C1 segment of cervical spinal cord (tissue), 14 donors: ENCODE data around the gene JAKMIP2.
"Not testable (repeated sequence)": the region's sequence is repeated elsewhere in the genome, so short reads cannot be mapped to it uniquely, and the experiment has no call there.

ENCODE experiments used
- DNase-seq, 14 donors: peaks; one replicate each; lab custom pipeline; 2025; lab: John Stamatoyannopoulos, UW

Gene JAKMIP2

GRCh38 chr5:147560718-147561331, 221.7 kb downstream of the JAKMIP2 start:
- no peak for DNase-seq

DNA sequence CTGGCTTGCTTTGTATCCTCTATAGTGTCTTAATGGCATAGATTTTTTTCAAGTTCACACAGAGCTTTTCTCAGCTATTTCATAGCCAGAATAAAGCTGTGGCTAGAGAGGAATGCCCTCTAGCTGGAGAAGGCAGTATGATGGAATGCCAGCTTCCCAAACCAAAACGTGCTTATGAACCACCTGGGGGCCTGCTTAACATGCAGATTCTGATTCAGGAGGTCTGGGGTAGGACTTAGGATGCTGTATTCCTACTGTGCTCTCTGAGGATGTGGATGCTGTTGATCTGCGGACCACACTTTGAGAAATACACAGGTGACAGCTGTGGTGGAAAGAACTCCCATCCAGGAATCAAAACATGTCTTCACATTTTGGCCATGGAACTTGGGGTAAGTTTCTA, 222.8 kb downstream of the JAKMIP2 start:
- no peak for DNase-seq

DNA sequence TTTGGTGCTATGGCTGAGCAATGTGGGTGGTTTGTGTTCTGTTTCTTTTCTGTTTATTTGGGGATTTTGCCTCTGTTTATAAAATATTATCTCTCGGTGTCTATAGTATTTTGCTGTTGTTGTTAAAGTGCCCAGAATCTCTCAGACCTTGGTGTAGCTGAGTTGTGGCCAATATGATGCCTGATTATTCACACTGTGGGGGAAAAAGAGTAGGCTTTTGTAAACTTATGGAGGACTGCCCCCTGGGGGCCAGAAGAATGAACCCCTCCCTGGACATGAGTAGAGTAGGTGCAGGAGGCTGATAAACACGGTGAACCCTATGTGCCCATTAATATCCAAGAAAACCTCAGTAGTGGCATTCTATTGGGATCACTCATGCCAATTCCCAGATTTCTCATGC, 223.7 kb downstream of the JAKMIP2 start:
- DNase-seq = peak in 3 of 14 donors; percentile 3 to 11 (median 8)

DNA sequence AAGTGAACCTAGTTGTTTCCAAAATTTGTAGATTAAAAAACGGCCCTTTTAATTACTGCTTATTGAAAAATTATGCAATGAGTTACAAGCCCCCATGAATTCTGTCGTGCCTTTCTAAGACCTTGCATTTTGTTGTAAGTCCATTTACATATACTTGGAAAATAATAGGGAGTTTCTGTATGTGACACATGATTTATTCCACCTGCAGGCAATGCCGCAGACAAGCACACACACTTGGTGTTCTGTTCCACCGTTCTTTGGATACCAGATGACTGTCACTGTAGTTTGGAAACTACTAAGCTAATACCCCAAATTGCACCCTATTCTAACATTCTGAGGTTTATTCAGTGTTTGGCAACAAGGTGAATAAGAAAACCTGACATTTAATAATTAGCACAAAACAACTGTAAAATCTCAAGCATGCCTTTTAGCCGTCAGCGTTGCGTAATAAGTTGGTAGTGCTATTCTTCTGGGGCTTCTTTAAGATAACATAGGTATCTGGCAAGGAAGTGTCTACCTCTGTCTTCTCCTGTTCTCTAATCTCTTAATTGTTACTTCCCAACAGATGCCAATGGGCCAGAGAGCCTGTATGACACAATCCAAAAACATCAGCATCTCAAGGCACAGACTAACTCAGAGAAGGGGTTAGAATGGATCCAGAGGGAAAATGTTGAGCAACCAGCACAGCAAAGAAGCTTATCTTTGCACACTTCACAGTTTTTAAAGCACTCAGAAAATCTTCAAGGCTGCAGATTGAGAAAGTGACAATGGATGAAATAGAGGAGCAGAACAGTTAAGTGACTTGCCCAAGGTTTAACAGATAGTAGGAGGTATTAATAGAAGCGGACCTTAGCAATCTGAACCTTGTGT, 224.4 kb downstream of the JAKMIP2 start:
- DNase-seq = no peak

DNA sequence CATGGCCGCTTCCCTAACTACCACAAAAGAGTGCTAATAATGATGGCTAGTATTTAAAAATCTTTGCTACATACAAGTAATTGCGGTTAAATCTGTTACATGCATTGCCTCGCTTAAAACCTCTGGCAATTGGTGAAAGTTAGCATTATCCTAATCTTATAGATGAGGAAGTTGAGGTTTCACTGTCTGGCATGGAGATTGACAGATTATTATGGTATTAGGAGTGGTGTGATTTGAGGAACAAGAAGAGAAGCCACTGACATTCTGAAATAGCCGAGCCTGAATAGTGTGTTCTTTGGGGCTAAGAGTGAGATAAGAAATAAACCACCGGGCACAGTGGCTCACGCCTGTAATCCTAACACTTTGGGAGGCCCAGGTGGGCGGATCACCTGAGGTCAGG, 227.4 kb downstream of the JAKMIP2 start:
- no peak for DNase-seq

DNA sequence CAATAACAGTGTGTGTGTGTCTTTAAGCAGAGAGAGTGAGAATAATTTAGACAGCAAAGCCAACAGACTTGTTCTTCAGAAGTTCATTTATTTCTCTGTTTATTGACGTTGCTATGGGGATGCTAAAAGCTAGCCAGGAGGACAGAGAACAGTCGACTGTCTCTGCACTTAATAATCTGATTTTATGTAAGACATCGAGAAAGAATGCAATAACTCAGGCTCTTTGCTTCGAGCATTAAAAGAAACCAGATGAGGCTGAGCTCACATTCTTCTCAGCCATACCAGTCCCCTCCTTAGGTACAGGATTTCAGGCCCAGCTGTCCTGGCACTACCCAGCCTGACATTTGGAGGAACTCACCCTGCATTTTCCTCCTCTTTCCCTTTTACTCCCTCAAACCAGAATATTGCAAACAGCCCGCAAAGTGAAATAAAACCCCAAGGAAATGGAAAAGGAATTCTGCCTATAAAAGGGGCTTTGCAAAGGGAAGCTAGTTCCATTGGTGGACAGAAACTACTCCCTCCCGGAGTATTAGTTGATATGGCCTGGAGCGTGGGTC, 228.2 kb downstream of the JAKMIP2 start:
- no peak for DNase-seq

DNA sequence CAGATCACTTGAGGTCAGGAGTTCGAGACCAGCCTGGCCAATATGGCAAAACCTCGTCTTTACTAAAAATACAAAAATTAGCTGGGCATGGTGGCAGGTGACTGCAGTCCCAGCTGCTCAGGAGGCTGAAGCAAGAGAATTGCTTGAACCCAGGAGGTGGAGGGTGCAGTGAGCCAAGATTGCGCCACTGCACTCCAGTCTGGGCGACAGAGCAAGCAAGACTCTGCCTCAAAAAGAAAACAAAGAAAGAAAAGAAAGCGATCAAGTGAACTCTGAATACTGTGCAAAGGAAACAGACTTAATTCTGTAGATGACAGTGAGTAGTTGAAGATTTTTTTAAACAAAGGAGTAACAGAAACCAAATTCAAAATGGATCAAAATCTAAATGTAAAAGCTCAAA, 228.7 kb downstream of the JAKMIP2 start:
- DNase-seq = not testable (repeated sequence)

- no peak for DNase-seq
Measured at GRCh38 chr5:147552897-147553296, 229.6 kb downstream of the JAKMIP2 start.

- no peak for DNase-seq
Measured at GRCh38 chr5:147551677-147552076, 230.9 kb downstream of the JAKMIP2 start.

- peak in 1 of 14 donors; percentile 11 for DNase-seq
Measured at GRCh38 chr5:147547730-147548129, 234.8 kb downstream of the JAKMIP2 start.

- no peak for DNase-seq
Measured at GRCh38 chr5:147544556-147544955, 238.0 kb downstream of the JAKMIP2 start.

DNA sequence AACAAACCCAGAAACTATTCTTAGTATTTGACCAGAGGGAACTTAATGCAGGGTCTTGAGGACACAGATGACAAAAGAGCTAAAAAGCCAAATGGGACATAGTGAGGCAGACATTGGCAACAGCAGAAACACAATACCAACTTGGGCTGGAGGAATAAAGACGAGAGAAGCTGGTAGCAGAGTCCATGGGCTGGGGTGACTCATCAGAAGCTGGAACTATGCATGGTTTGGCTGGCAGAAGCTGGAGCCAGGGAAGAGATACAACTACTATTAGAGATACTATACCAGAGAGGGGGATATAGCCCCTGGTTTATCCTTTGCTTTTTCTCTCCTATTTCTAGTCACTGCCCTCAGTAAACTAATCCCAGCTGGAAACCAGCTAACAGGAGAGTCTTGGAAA, 243.5 kb downstream of the JAKMIP2 start:
- peak in 1 of 14 donors; percentile 13 for DNase-seq

DNA sequence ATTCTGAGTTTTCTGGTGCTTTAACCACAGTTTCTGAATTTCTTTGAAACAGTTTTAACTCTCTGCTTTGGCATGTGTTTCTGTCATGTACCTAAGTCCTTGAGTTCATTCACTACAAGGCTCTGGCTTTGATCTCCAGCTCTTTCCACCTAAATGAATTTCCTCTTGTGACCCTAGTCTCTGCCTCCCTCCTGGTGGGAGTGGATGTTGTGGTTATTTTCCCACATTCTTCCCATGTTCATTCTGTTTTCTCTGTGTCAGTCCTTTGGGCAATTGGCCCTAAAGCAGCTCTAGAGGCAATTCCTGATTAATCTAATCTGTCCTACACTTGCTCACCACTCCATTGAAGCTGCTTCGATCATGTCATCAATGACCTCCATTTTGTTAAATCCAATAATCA, 244.3 kb downstream of the JAKMIP2 start:
- DNase-seq = no peak
